HCT116 (cell line): ENCODE measurements around the gene ARHGEF10L. TPM values are rescaled to one million over a fixed set of nuclear protein-coding genes. Genes with fewer than 3 reads are reported as not detected.

ENCODE experiments used
- ATAC-seq: fragments of 200-7000 bp; cut with Tn5 transposase; 2 replicates; pipeline ENCODE4 v1.9.1; 2020; ENCODE audit warnings: mild to moderate bottlenecking, moderate library complexity
- BruUV-seq: library from RNA; stranded (reverse); fragments of 400-500 nt; replicated peaks from 2 replicates; lab custom pipeline; 2021; lab: Mats Ljungman, UMichigan
- CTCF ChIA-PET: fragments of 300-600 bp; sonication (Branson Sonifier 250); formaldehyde crosslinking; loops from one replicate; lab custom pipeline; 2021; ENCODE audit warnings: antibody characterized with exemption; lab: Charles Lee
- POLR2A ChIA-PET: fragments of 300-600, 350-600 bp; sonication (Branson Sonifier 250); formaldehyde crosslinking; loops from one replicate; lab custom pipeline; 2021; ENCODE audit warnings: antibody characterized with exemption; lab: Charles Lee
- RAD21 ChIA-PET, 2 experiments: fragments of 300-600 bp; sonication (Branson Sonifier 250); formaldehyde crosslinking; loops; one replicate each; lab custom pipeline; 2023; ENCODE audit warnings: low total read pairs in 2 of 2; ENCODE audit not compliant: uncharacterized antibody in 2 of 2, unreplicated experiment in 2 of 2, low non-redundant PET in 1 of 2; lab: Charles Lee
- DNase-seq: peaks from one replicate; pipeline ENCODE4 v3.0.0-alpha.2; 2010; ENCODE audit warnings: low read depth, low spot score
- H2AFZ ChIP-seq: fragments of 200-600 bp; shearing (Covaris generic), sonication (generic); 2 replicates; pipeline ENCODE4 v1.6.1; 2017; ENCODE audit warnings: low read depth, mixed run types, mixed read lengths, antibody characterized with exemption, low read length; ENCODE audit not compliant: poor library complexity, severe bottlenecking
- H3K27ac ChIP-seq: 2 replicates; pipeline ENCODE4 v1.5.1; 2012; ENCODE audit warnings: low read depth, low read length
- H3K27me3 ChIP-seq: fragments of 200-600 bp; sonication (generic); 2 replicates; pipeline ENCODE4 v1.6.1; 2016; ENCODE audit warnings: mixed run types, low read length, mixed read lengths; ENCODE audit not compliant: insufficient read depth
- H3K36me3 ChIP-seq, 2 experiments: fragments of 200-500 bp in 1 of 2; fragments of 200-600 bp in 1 of 2; sonication (Bioruptor generic) in 1 of 2; sonication (generic) in 1 of 2; 2 replicates each; pipeline versions ENCODE4 v1.5.1 to v1.6.1; 2014 to 2016; ENCODE audit warnings: low read length in 2 of 2, inconsistent platforms in 1 of 2, mixed read lengths in 1 of 2, mixed run types in 1 of 2; ENCODE audit not compliant: insufficient read depth in 2 of 2, control insufficient read depth in 1 of 2
- H3K4me1 ChIP-seq, 2 experiments: fragments of 200-600 bp in 1 of 2; sonication (generic) in 1 of 2; 2 replicates each; pipeline versions ENCODE4 v1.5.1 to v1.6.1; 2012 to 2017; ENCODE audit warnings: low read length in 2 of 2, inconsistent platforms in 1 of 2, mild to moderate bottlenecking in 1 of 2, mixed read lengths in 1 of 2, mixed run types in 1 of 2, moderate library complexity in 1 of 2; ENCODE audit not compliant: insufficient read depth in 2 of 2, control insufficient read depth in 1 of 2
- H3K4me2 ChIP-seq: fragments of 200-600 bp; sonication (generic); 2 replicates; pipeline ENCODE4 v1.6.1; 2017; ENCODE audit warnings: mixed run types, low read length, mixed read lengths
- H3K4me3 ChIP-seq, 2 experiments: fragments of 200-600 bp in 1 of 2; sonication (generic) in 1 of 2; replicated peaks in 1 of 2; 2 replicates each; pipeline ENCODE4 v1.5.1; 2011 to 2016; ENCODE audit warnings: low read length in 2 of 2, control low read depth in 1 of 2, low read depth in 1 of 2, mild to moderate bottlenecking in 1 of 2, mixed read lengths in 1 of 2, mixed run types in 1 of 2
- H3K79me2 ChIP-seq: fragments of 200-600 bp; sonication (generic); 2 replicates; pipeline ENCODE4 v1.6.1; 2017; ENCODE audit warnings: mild to moderate bottlenecking, mixed run types, low read length, moderate library complexity, mixed read lengths; ENCODE audit not compliant: insufficient read depth
- H3K9ac ChIP-seq: fragments of 200-600 bp; sonication (generic); 2 replicates; pipeline ENCODE4 v1.6.1; 2016; ENCODE audit warnings: low read length, mixed read lengths
- H3K9me2 ChIP-seq: fragments of 200-600 bp; sonication (generic), shearing (Covaris generic); 2 replicates; pipeline ENCODE4 v1.6.1; 2017; ENCODE audit warnings: mixed run types, mild to moderate bottlenecking, moderate library complexity; ENCODE audit not compliant: insufficient read depth
- H3K9me3 ChIP-seq, 2 experiments: fragments of 200-500 bp in 1 of 2; fragments of 200-600 bp in 1 of 2; sonication (Bioruptor generic) in 1 of 2; sonication (generic) in 1 of 2; 2 replicates each; pipeline ENCODE4 v1.6.1; 2014 to 2017; ENCODE audit warnings: low read length in 2 of 2, mixed read lengths in 2 of 2, inconsistent platforms in 1 of 2, low read depth in 1 of 2, mild to moderate bottlenecking in 1 of 2, mixed run types in 1 of 2, moderate library complexity in 1 of 2; ENCODE audit not compliant: control insufficient read depth in 1 of 2, insufficient read depth in 1 of 2
- H4K20me1 ChIP-seq: fragments of 200-600 bp; sonication (generic), shearing (Covaris generic); 2 replicates; pipeline ENCODE4 v1.6.1; 2017; ENCODE audit warnings: mixed run types, mild to moderate bottlenecking, moderate library complexity; ENCODE audit not compliant: insufficient read depth
- ATF3 ChIP-seq: IDR thresholded peaks from 2 replicates; pipeline ENCODE4 v1.6.1; 2012
- CBX3 ChIP-seq: IDR thresholded peaks from 2 replicates; pipeline ENCODE4 v1.6.1; 2012; ENCODE audit warnings: low read depth
- CTCF ChIP-seq, 3 experiments: fragments of 200-600 bp in 1 of 3; sonication (generic) in 1 of 3; IDR thresholded peaks in 2 of 3; conservative IDR thresholded peaks in 1 of 3; 2 replicates each; pipeline ENCODE4 v1.5.1; 2012 to 2017; ENCODE audit warnings: low read depth in 2 of 3, low read length in 2 of 3, antibody characterized with exemption in 1 of 3, borderline replicate concordance in 1 of 3, control low read depth in 1 of 3, mild to moderate bottlenecking in 1 of 3, mixed read lengths in 1 of 3, mixed run types in 1 of 3, moderate library complexity in 1 of 3; ENCODE audit not compliant: insufficient read depth in 1 of 3
- FOSL1 ChIP-seq: IDR thresholded peaks from 2 replicates; pipeline ENCODE4 v1.6.1; 2012; ENCODE audit warnings: low read depth
- JUND ChIP-seq: IDR thresholded peaks from 2 replicates; pipeline ENCODE4 v1.6.1; 2012
- POLR2A ChIP-seq: IDR thresholded peaks from 2 replicates; pipeline ENCODE4 v1.7.0; 2011; ENCODE audit warnings: borderline replicate concordance; ENCODE audit not compliant: insufficient read depth, insufficient read length; ENCODE audit errors: extremely low read depth
- POLR2AphosphoS5 ChIP-seq: IDR thresholded peaks from 2 replicates; pipeline ENCODE4 v1.6.1; 2011; ENCODE audit warnings: mild to moderate bottlenecking, low read depth, low read length, moderate library complexity
- RAD21 ChIP-seq: IDR thresholded peaks from 2 replicates; pipeline ENCODE4 v1.6.1; 2012; ENCODE audit warnings: low read depth, mild to moderate bottlenecking
- SIN3A ChIP-seq: IDR thresholded peaks from 2 replicates; pipeline ENCODE4 v1.6.1; 2012; ENCODE audit warnings: low read depth
- SP1 ChIP-seq: IDR thresholded peaks from 2 replicates; pipeline ENCODE4 v1.6.1; 2012; ENCODE audit warnings: low read depth
- YY1 ChIP-seq: IDR thresholded peaks from 2 replicates; pipeline ENCODE4 v1.6.1; 2011; ENCODE audit warnings: low read length, low read depth, moderate library complexity, mild to moderate bottlenecking; ENCODE audit not compliant: insufficient replicate concordance; ENCODE audit errors: extremely low read depth
- ZBTB33 ChIP-seq: IDR thresholded peaks from 2 replicates; pipeline ENCODE4 v1.6.1; 2011; ENCODE audit warnings: mild to moderate bottlenecking, low read length, moderate library complexity; ENCODE audit not compliant: insufficient replicate concordance; ENCODE audit errors: extremely low read depth
- ZFX ChIP-seq: fragments of 450-650 bp; IDR thresholded peaks from 2 replicates; pipeline ENCODE4 v1.6.1; 2017
- ZNF274 ChIP-seq: fragments of 200-500 bp; sonication (Bioruptor generic); IDR thresholded peaks from 2 replicates; pipeline ENCODE4 v1.6.1; 2014; ENCODE audit warnings: mild to moderate bottlenecking, low read depth, low read length, inconsistent platforms
- intact Hi-C: fragments of 100-400 bp; cut with micrococcal nuclease; formaldehyde crosslinking; loops from 2 replicates; pipeline ENCODE4 v1.10.0; 2022
- total RNA-seq: library from RNA; stranded (reverse); gene quantifications from one replicate; pipeline ENCODE4 v1.2.1, GENCODE V29; 2021; ENCODE audit not compliant: unreplicated experiment

Gene ARHGEF10L
- total RNA-seq, 1 experiment from 2014 or later = 14.7 TPM

GRCh38 chr1:17502326-17502778 is 37.1 kb upstream of the ARHGEF10L start:
- H2AFZ ChIP-seq = peak overlapping the region; percentile 85
- ATAC-seq (peak; percentile 99), DNase-seq (peak; percentile 61)
- TF ChIP-seq CTCF (IDR thresholded peaks at IDR 0.05 in 2 of 3, conservative IDR thresholded peaks at IDR 0.05 in 1 of 3; ENCODE audit: borderline replicate concordance in 1 of 3, insufficient read depth in 1 of 3, low read depth in 2 of 3, low read length in 2 of 3) (peak; percentile 91 to 95 (median 94)), JUND (no peak), POLR2AphosphoS5 (no peak), RAD21 (peak; percentile 99), ZFX (no peak), POLR2A (no peak), SIN3A (no peak)
- H3K4me2 ChIP-seq = peak overlapping the region; percentile 46
- ChIA-PET CTCF (interaction anchor here (0.6 to 4.9 kb wide), 18 partner anchors 8 to 744 kb away, joined by 3 to 101 read pairs (median 4); no protein-coding TSS in a partner anchor), POLR2A (no interaction called here), RAD21 (interaction anchor here (1.0 to 3.1 kb wide), 3 partner anchors 72 to 105 kb away, joined by 4 to 28 read pairs (median 22); no protein-coding TSS in a partner anchor)
- no peak overlapping the region for H3K4me3 ChIP-seq
- no peaks in the 10 kb centered on the region for H3K27me3 ChIP-seq
- intact Hi-C loops = loop anchor here (1.0 kb wide), 2 partner anchors 70 to 104 kb away; no protein-coding TSS in a partner anchor
- no peaks in the 10 kb centered on the region for H3K9me2 ChIP-seq
- no peaks in the 10 kb centered on the region for H4K20me1 ChIP-seq
- no peak overlapping the region for H3K9ac ChIP-seq
- H3K9me3 ChIP-seq = no peaks in the 10 kb centered on the region
- H3K79me2 ChIP-seq = no peaks in the 10 kb centered on the region
- no peak overlapping the region for H3K27ac ChIP-seq
- BruUV-seq = no TSS peak
- peaks cover 5 to 16% of the 10 kb centered on the region in 2 experiments; a peak in 3 of 4 replicates for H3K4me1 ChIP-seq
- H3K36me3 ChIP-seq = no peaks in the 10 kb centered on the region

GRCh38 chr1:17503146-17503545 is 36.4 kb upstream of the ARHGEF10L start:
- H3K27ac ChIP-seq = no peak overlapping the region
- H3K27me3 ChIP-seq = no peaks in the 10 kb centered on the region
- no peaks in the 10 kb centered on the region for H3K9me3 ChIP-seq
- H3K4me2 ChIP-seq = no peak overlapping the region
- intact Hi-C loops = no loop called here
- no peaks in the 10 kb centered on the region for H3K79me2 ChIP-seq
- no peaks in the 10 kb centered on the region for H4K20me1 ChIP-seq
- CTCF ChIA-PET = interaction anchor here (0.8 to 4.9 kb wide), 14 partner anchors 8 to 158 kb away, joined by 3 to 101 read pairs (median 4); no protein-coding TSS in a partner anchor
- ATAC-seq (no peak), DNase-seq (no peak)
- H3K9ac ChIP-seq = no peak overlapping the region
- no TSS peak for BruUV-seq
- RAD21 ChIA-PET = interaction anchor here (0.8 to 3.1 kb wide), 4 partner anchors 71 to 104 kb away, joined by 4 to 28 read pairs (median 13); no protein-coding TSS in a partner anchor
- no peak overlapping the region for H2AFZ ChIP-seq
- peaks cover 3 to 12% of the 10 kb centered on the region in 2 experiments; a peak in 3 of 4 replicates for H3K4me1 ChIP-seq
- POLR2A ChIA-PET = no interaction called here
- H3K9me2 ChIP-seq = no peaks in the 10 kb centered on the region
- H3K4me3 ChIP-seq = no peak overlapping the region
- H3K36me3 ChIP-seq = no peaks in the 10 kb centered on the region
- TF ChIP-seq FOSL1 (no peak), ZFX (no peak), CBX3 (no peak), SP1 (no peak), POLR2A (no peak), ATF3 (no peak), YY1 (no peak), RAD21 (no peak), JUND (no peak), ZNF274 (no peak), ZBTB33 (no peak)
